Gastrocnemius medialis (tissue), 4 donors: Measurements from ENCODE around the gene C12orf42. TPM values are rescaled to one million over a fixed set of nuclear protein-coding genes. Genes with fewer than 3 reads are reported as not detected.

Experiments used
- ATAC-seq, 2 donors: fragments of 150-250 bp; one replicate each; pipeline ENCODE4 v1.9.1; 2016
- DNase-seq, 2 donors: peaks; one replicate each; pipeline ENCODE4 v3.0.0-alpha.2; 2019
- H3K27ac ChIP-seq, 4 donors: fragments of 200-600 bp; sonication (generic); 1 replicate in 1 of 4; 2 replicates in 3 of 4; pipeline ENCODE4 v1.5.1; 2016 to 2018; ENCODE audit warnings: mild to moderate bottlenecking in 2 of 4, moderate library complexity in 1 of 4
- H3K27me3 ChIP-seq, 3 donors: fragments of 200-600 bp; sonication (generic) in 2 of 3; 1 replicate in 1 of 3; 2 replicates in 2 of 3; pipeline versions ENCODE4 v1.5.1 to v1.6.0; 2016 to 2019; ENCODE audit warnings: mild to moderate bottlenecking in 1 of 3, moderate library complexity in 1 of 3
- H3K36me3 ChIP-seq, 2 donors: fragments of 200-600 bp; sonication (generic) in 1 of 2; one replicate each; pipeline ENCODE4 v1.5.1; 2017 to 2018
- H3K4me1 ChIP-seq, 2 donors: fragments of 200-600 bp; sonication (generic) in 1 of 2; one replicate each; pipeline ENCODE4 v1.5.1; 2016 to 2017; ENCODE audit warnings: mild to moderate bottlenecking in 2 of 2
- H3K4me3 ChIP-seq, 4 donors: fragments of 200-600 bp; sonication (generic) in 3 of 4; 1 replicate in 1 of 4; 2 replicates in 3 of 4; pipeline ENCODE4 v1.5.1; 2016 to 2019; ENCODE audit warnings: mild to moderate bottlenecking in 2 of 4
- H3K9me3 ChIP-seq, 3 donors: fragments of 200-600 bp; sonication (generic) in 2 of 3; 1 replicate in 1 of 3; 2 replicates in 2 of 3; pipeline ENCODE4 v1.5.1; 2016 to 2019
- CTCF ChIP-seq, 5 experiments: fragments of 450-650 bp in 3 of 5; fragments of 200-600 bp in 2 of 5; sonication (generic) in 2 of 5; IDR thresholded peaks in 4 of 5; conservative IDR thresholded peaks in 1 of 5; 1 replicate in 4 of 5; 2 replicates in 1 of 5; pipeline ENCODE4 v1.5.1; 2016 to 2019; ENCODE audit warnings: antibody characterized with exemption in 5 of 5, mild to moderate bottlenecking in 3 of 5, moderate library complexity in 3 of 5
- POLR2A ChIP-seq, 2 donors: fragments of 450-650 bp; IDR thresholded peaks; one replicate each; pipeline ENCODE4 v1.6.1; 2017; ENCODE audit warnings: antibody characterized with exemption in 2 of 2, mild to moderate bottlenecking in 2 of 2, moderate library complexity in 2 of 2
- in situ Hi-C, 4 donors: fragments of 200-750 bp; cut with MboI; loops; one replicate each; pipeline versions ENCODE4 v1.15.0 to v1.8.0; 2017; ENCODE audit warnings: low sequenced_read_pairs in 4 of 4
- intact Hi-C: fragments of 100-400 bp; cut with DNase I; formaldehyde crosslinking; loops from one replicate; pipeline ENCODE4 v1.15.1; 2023; ENCODE audit warnings: low total_unique reads
- total RNA-seq, 4 donors: library from RNA; depleted of rRNA; stranded (reverse); fragments of >200 nt; gene quantifications; one replicate each; pipeline versions ENCODE4 v1.1.0 to v1.2.3, GENCODE V29; 2016

C12orf42 gene
- total RNA-seq, 4 donors from 2014 or later: not detected

DNA sequence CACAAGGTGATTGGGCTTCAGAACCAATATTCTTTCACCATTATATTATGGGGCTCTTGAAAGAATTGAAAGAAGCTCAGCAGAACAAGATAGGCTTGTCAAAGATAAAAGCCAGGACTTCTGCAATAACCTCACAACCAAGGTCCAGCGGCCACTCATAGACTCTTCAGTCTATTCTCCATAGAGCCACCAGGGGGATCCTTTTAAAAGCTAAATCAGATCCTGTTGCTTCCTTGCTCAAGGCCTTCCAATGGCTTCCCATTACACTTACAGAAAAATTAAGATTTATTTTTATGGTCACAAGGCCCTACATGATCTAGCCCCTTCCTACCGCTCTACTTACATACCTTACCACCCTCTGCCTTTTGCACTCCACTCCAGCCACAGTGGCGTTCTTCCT is 169.6 kb downstream of the C12orf42 start:
- in situ Hi-C loops (no loop called here), intact Hi-C loops (no loop called here)
- ATAC-seq (no peak), DNase-seq (no peak)
- no peak for TF ChIP-seq POLR2A (IDR thresholded peaks at IDR 0.05)
- no peak for TF ChIP-seq CTCF (IDR thresholded peaks at IDR 0.05 in 4 of 5, conservative IDR thresholded peaks at IDR 0.05 in 1 of 5)
- H3K4me3 ChIP-seq: no peak overlapping the region
- no peaks in the 10 kb centered on the region for H3K4me1 ChIP-seq
- H3K27me3 ChIP-seq: no peaks in the 10 kb centered on the region
- H3K9me3 ChIP-seq: no peaks in the 10 kb centered on the region
- H3K36me3 ChIP-seq: no peaks in the 10 kb centered on the region
- no peak overlapping the region for H3K27ac ChIP-seq

- ATAC-seq (no peak), DNase-seq (no peak)
- no peak for TF ChIP-seq CTCF (IDR thresholded peaks at IDR 0.05 in 4 of 5, conservative IDR thresholded peaks at IDR 0.05 in 1 of 5)
- no peak for TF ChIP-seq POLR2A (IDR thresholded peaks at IDR 0.05)
- H3K27me3 ChIP-seq: no peaks in the 10 kb centered on the region
- no peaks in the 10 kb centered on the region for H3K4me1 ChIP-seq
- H3K4me3 ChIP-seq: no peak overlapping the region
- intact Hi-C loops: no loop called here
- H3K27ac ChIP-seq: no peak overlapping the region
- no peaks in the 10 kb centered on the region for H3K36me3 ChIP-seq
- no peaks in the 10 kb centered on the region for H3K9me3 ChIP-seq
- in situ Hi-C loops: no loop called here
These were observed 177.2 kb downstream of the C12orf42 start for GRCh38 chr12:103318566-103318965.

DNA sequence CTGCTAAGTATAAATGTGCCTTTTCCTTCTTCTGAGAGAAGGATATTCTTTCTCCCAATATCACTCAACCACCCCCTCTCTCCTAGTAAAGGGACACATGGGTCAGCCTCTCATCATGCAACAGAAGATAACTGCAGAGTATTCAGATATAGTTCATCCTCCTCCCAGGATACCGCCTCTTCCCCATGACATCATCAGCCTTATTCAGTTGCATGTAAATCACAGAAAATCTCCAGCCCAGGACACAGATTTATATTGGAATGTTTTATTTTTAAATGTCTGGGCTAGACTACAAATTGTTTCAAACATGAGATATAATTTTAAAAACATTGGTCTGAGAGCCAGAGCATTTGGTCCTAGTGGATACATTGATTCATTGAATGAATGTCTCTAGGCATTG is 178.5 kb downstream of the C12orf42 start:
- Histone ChIP-seq H3K4me1 (no peaks in the 10 kb centered on the region), H3K27ac (no peak overlapping the region), H3K9me3 (no peaks in the 10 kb centered on the region), H3K27me3 (no peaks in the 10 kb centered on the region), H3K4me3 (no peak overlapping the region), H3K36me3 (no peaks in the 10 kb centered on the region)
- ATAC-seq: no peak
- intact Hi-C loops (no loop called here), in situ Hi-C loops (no loop called here)
- TF ChIP-seq CTCF (IDR thresholded peaks at IDR 0.05 in 4 of 5, conservative IDR thresholded peaks at IDR 0.05 in 1 of 5) (no peak), POLR2A (IDR thresholded peaks at IDR 0.05) (no peak)
- DNase-seq: no peak

DNA sequence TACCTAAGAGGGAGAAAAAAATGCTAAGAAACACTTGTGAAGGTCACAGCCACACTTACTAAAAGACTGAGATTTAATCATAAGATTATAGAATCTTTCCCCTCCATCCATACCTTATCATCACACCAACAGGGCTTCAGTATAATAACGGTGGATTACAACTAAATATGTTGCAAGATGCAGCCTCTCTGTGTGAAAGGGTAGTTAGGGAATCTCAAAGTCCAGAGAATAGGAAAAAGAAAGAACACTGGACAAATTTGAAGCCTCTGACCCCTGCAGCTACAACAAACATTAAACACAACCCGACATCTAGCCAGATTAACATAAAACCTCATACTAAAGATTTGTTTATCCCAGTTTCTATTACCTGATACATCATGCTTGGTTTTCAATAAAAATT is 181.0 kb downstream of the C12orf42 start:
- Histone ChIP-seq H3K27me3 (no peaks in the 10 kb centered on the region), H3K27ac (no peak overlapping the region), H3K9me3 (no peaks in the 10 kb centered on the region), H3K4me3 (no peak overlapping the region), H3K4me1 (no peaks in the 10 kb centered on the region), H3K36me3 (no peaks in the 10 kb centered on the region)
- no peak for DNase-seq
- in situ Hi-C loops: no loop called here
- intact Hi-C loops: no loop called here
- ATAC-seq: no peak
- no peak for TF ChIP-seq POLR2A (IDR thresholded peaks at IDR 0.05)
- TF ChIP-seq CTCF (IDR thresholded peaks at IDR 0.05 in 4 of 5, conservative IDR thresholded peaks at IDR 0.05 in 1 of 5): no peak

- DNase-seq (no peak), ATAC-seq (no peak)
- H3K27ac ChIP-seq: no peak overlapping the region
- TF ChIP-seq CTCF (IDR thresholded peaks at IDR 0.05 in 4 of 5, conservative IDR thresholded peaks at IDR 0.05 in 1 of 5): no peak
- TF ChIP-seq POLR2A (IDR thresholded peaks at IDR 0.05): no peak
- H3K4me1 ChIP-seq: no peaks in the 10 kb centered on the region
- intact Hi-C loops (no loop called here), in situ Hi-C loops (no loop called here)
- H3K4me3 ChIP-seq: no peak overlapping the region
- H3K36me3 ChIP-seq: no peaks in the 10 kb centered on the region
- H3K27me3 ChIP-seq: no peaks in the 10 kb centered on the region
- H3K9me3 ChIP-seq: no peaks in the 10 kb centered on the region
These were observed 181.9 kb downstream of the C12orf42 start for GRCh38 chr12:103313894-103314293.
